Lower leg skin (tissue), 3 donors: ENCODE data around the gene OTUD1.

ENCODE experiments used
- POLR2A ChIP-seq, 2 donors: fragments of 450-650 bp; IDR thresholded peaks; one replicate each; pipeline ENCODE4 v1.6.1; 2016 to 2017; ENCODE audit warnings: antibody characterized with exemption in 2 of 2, mild to moderate bottlenecking in 1 of 2, moderate library complexity in 1 of 2
- TF ChIP-seq, protein P1 (sequence below), 3 donors: fragments of 450-650 bp; IDR thresholded peaks; one replicate each; pipeline ENCODE4 v1.5.1; 2016; ENCODE audit warnings: antibody characterized with exemption in 3 of 3, mild to moderate bottlenecking in 3 of 3, moderate library complexity in 2 of 3

DNA sequence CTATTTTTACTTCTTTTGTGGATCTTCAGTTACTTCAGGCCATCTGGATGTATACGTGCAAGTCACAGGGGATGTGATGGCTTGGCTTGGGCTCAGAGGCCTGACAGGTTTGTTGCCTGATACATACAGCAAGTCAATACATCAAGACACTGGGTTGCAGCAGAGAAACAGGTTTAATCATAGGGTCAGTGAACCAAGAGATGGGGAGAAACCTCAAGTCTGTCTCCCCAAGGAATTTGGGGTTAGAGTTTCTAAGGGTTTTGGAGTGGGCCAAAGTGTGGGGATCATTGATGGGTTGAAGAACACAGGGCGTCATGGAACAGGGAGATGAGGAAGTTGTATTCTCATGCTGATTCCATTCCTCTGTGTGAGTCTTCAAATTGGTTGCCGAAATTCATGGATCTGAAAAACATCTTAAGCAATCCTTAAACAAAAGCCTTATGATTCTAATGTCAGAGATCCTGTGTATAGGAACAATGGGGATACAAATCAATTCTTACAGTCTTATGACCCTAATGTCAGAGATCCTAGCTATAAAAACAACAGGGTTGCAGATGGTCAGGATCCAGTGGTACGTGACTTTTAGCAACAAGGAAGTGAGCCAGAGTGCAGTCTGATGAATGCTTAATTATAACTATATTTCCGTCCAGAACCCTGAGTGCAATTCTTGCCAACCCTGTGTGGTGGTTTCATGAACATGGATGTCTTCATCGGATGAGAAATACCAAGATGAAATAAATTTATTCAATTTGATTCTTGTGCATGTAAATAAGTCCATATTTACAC lies 18.9 kb downstream of the OTUD1 start:
- TF ChIP-seq, protein P1, sequence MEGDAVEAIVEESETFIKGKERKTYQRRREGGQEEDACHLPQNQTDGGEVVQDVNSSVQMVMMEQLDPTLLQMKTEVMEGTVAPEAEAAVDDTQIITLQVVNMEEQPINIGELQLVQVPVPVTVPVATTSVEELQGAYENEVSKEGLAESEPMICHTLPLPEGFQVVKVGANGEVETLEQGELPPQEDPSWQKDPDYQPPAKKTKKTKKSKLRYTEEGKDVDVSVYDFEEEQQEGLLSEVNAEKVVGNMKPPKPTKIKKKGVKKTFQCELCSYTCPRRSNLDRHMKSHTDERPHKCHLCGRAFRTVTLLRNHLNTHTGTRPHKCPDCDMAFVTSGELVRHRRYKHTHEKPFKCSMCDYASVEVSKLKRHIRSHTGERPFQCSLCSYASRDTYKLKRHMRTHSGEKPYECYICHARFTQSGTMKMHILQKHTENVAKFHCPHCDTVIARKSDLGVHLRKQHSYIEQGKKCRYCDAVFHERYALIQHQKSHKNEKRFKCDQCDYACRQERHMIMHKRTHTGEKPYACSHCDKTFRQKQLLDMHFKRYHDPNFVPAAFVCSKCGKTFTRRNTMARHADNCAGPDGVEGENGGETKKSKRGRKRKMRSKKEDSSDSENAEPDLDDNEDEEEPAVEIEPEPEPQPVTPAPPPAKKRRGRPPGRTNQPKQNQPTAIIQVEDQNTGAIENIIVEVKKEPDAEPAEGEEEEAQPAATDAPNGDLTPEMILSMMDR (IDR thresholded peaks at IDR 0.05), result no peak
- no peak for TF ChIP-seq POLR2A (IDR thresholded peaks at IDR 0.05)
